NCI-H128 (cell line): Measurements from ENCODE around the gene ESF1.
"Not testable (repeated sequence)": the region's sequence is repeated elsewhere in the genome, so short reads cannot be mapped to it uniquely, and the experiment has no call there.

Experiments used
- DNase-seq: peaks from one replicate; lab custom pipeline; 2025; ENCODE audit not compliant: unreplicated experiment; lab: John Stamatoyannopoulos, UW

The ESF1 gene

DNA sequence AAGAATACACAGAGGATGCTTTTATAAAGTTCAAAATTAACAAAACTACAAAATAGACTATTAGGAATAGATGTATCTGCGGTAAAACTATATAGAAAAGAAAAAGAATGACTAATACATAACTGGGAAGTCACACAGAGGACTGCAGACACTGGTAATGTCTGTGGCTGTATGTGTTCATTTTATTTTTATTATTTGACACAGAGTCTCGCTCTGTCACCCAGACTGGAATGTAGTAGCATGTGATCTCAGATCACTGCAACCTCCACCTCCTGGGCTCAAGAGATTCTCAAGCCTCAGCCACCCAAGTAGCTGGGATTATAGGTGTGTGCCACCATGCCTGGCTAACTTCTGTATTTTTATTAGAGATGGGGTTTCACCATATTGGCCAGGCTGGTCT, 38.9 kb downstream of the ESF1 start:
- no peak for DNase-seq

- no peak for DNase-seq
Observed at GRCh38 chr20:13744352-13744751, 40.4 kb downstream of the ESF1 start.

- no peak for DNase-seq
Observed at GRCh38 chr20:13741879-13742278, 42.8 kb downstream of the ESF1 start.

DNA sequence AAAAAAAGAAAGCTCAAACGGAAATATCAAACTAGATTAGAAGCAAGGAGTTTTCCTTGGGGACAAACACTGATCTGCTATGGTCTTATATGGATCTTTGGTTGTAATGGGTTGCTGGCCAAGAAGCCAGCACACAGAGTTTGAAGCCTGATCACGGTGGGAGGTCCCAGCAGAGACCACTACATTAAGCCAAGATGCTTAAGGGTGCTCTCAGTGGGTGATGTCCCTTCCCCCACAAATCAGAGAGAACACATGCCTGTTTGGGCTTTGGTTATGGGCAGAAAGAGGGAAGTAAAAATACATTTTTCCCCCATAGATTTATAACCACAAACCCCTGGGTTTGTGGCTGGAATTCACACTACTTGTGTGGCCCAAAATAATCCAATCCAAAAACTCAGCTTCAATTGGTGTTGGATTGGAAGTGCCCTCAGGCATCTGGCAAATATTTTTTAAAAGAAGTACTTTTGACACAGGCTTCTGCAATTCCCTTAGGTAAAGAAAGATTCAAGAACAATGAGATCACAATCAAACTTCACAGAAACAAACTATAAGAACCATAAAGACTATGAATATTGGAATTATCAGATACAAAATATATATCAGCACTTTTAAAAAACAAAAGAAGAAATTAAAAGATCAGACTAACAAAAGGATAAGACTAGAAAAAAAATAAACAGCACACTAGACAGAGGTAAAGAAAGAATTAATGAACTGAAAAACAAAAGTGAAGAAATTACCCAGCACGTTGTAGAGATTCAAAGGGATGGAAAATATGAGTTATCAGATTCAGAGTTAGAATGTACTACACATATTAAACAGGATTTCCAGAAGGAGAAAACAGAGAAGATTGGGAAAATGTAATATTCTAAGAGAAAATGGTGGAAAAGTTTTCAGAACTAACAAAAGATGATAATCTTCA, 44.7 kb downstream of the ESF1 start:
- DNase-seq: no peak

DNA sequence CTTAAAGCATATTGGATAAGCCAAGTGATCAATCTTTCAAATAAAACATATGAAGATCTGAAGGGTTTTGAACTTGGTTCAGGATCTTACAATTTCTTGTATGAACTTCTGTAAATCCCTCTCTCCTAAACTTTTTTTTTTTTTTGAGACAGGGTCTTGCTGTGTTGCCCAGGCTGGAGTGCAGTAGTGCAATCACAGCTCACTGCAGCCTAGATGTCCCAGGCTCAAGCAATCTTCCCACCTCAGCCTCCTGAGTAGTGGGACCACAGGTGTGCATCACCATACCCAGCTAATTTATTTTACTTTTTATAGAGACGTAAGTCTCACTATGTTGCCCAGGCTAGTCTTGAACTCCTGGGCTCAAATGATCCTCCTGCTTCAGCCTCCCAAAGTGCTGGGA, 46.5 kb downstream of the ESF1 start:
- not testable (repeated sequence) for DNase-seq

DNA sequence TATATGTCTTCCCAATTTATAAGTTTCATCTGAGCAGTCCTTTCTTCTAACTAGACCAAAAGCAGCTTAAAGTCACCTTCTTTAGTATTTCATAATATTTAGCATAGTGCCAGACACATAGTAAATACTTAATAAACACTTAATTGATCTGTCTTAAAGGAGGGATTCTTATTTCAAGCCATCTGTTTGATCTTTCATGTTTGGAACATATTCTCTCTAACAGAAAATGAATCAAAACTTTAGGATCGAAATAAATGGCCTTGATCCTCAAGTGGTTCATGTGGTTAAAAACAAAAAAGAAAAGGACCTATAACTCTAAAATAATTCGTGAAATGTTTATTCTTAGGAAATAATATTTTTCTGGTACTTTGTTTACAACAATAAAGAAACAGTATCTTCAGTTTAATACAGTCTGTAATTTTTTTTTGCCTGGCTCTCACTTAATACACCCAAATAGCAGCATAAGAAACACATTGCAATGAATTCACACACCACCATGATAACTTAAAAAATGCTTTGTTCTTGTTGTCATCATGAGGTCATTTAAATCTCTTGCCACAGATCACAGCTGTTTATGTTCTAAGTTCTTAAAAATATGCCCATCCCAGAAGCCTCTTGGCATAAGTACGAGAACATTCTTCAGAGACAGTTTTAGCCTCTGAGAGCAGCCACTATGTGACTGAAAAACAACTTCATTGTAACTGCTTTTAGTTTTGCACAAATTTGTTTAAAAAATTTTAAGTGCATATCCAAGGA, 48.1 kb downstream of the ESF1 start:
- no peak for DNase-seq

- DNase-seq: no peak
Observed at GRCh38 chr20:13735826-13736225, 48.9 kb downstream of the ESF1 start.

DNA sequence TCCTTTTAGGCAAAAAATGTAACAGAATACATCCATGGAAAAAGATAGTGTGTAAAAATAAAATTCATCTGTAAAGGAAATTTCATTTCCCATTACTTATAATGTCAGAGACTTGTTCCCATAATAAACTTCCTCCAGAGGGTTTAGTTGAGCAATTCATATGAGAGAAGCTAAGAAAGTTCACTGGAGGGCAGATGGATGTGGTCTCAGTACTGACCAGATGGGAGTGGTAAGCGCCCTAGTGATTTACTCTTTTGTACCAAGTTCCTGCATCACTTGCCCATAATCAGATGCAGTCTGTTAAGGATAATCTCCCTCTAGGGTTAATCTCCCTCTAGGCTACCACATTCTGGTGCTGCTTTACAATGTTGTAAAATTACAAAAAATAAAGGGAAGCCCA, 61.7 kb downstream of the ESF1 start:
- no peak for DNase-seq

DNA sequence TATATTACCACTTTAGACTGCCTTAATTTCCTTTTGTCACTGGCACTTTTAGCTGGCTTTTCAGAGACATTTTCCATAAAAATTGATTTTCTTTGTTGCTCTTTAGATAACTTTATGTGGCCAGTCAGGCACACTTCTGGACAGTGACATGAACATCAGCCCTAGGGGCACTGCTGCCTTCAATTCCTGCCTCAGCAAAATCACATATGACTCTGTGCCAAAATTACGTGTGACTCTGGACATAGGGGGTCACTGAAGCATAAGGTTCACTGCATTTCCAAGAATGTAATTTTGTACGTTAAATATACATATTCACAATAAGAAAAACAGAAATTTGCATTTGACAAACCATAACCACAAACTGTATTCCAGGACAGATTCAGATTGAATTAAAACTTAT, 66.5 kb downstream of the ESF1 start:
- DNase-seq: no peak

GRCh38 chr20:13717631-13718044, 67.1 kb downstream of the ESF1 start:
- DNase-seq: no peak

DNA sequence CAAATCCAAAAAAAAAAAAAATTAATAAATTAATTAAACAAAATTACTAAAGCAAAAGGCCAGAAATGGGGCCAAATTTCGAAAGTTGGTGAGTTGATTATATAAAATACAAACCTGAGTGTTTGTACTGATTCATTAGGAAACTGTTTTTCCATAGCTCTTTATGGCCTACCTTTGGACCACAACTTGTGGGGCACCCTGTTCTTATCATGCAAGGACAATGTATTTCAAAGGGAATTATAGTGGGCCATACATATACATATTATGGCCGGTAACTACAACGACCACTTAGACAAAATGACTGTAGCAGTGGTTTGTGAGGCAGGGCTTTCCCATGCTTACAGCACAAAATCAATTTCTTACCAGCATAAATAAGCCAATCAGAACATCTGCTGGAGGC, 69.5 kb downstream of the ESF1 start:
- DNase-seq: no peak

DNA sequence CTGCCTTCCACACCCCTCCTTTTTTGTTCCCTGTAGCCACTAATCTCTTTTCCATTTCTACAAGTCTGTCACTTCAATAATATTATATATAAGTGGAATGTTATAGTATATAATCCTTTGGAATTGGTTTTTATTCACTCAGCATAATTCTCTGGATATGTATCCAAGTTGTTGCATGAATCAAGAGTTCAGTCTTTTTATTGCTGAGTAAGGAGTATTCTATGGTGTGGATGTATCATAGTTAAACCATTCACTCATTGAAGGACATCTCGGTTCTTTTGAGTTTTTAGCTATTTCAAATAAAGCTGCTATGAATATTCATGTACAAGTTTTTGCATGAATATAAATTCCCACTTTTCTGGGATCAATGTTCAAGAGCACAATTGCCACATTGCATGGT, 76.5 kb downstream of the ESF1 start:
- no peak for DNase-seq

GRCh38 chr20:13703265-13703664, 81.5 kb downstream of the ESF1 start:
- DNase-seq: no peak

- no peak for DNase-seq
Observed at GRCh38 chr20:13701486-13701885, 83.2 kb downstream of the ESF1 start.

DNA sequence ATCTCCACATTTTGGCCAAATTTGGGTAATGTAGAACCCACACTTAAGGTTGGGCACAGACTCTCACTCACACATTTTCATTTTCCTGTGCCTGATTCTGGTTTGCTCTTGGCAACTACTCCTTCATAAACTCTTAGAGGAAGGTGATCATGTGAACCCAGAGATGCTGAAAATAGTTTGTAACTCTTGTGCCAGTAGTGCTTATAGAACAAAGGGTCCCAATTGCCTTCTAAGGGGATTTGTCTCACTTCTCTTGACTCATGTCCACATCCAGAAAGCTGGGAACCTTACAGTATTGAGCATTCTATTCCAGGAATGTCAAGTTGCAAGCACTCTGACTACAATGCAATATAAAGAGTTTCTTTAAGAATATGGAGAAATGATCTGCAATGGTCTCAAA, 84.0 kb downstream of the ESF1 start:
- DNase-seq: no peak

GRCh38 chr20:13694420-13695150, 90.1 kb downstream of the ESF1 start:
- DNase-seq: no peak

DNA sequence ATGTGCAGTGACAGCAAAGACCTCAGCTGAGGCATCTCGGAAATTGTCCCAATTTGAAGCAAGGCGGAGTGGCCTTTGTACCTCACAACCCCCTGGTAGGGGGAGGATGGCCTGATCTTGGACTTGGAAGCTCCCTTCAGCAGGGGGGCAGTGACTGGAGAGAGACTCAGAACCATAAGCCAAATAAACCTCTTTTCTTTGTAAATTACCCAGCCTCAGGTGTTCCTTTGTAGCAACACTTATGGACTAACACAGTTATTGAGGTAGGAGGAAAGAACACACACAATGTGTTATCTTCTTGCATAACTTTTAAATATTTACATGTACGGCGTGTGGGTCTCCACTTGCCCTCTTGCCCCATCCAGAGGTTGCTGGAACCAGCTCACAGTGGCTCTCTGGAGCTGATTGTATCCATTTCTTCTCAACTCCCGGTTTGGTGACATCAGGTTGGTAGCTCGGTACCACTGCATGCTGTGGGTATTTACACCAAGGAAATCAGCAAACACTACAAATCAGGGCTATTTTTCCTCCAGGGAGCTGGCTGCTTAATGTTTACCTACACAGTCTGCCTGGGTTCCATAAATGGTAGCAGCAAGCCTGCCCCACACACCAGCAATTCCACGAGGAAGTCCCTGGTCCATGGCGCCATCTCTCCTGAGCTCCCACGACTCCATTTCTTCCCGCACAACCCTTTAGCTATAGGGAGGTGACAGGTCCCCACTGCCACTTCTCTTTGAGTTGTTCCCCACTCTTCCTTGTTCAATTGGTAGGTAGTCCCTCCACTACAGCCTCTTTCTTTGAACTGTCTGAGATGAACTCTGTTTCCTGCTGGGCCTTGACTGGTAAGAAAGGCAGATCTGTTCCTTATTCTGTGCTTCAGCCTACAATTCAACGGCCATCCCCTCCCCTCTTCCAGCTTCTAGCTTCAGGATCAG, 91.7 kb downstream of the ESF1 start:
- no peak for DNase-seq

GRCh38 chr20:13690943-13691342, 93.8 kb downstream of the ESF1 start:
- no peak for DNase-seq

DNA sequence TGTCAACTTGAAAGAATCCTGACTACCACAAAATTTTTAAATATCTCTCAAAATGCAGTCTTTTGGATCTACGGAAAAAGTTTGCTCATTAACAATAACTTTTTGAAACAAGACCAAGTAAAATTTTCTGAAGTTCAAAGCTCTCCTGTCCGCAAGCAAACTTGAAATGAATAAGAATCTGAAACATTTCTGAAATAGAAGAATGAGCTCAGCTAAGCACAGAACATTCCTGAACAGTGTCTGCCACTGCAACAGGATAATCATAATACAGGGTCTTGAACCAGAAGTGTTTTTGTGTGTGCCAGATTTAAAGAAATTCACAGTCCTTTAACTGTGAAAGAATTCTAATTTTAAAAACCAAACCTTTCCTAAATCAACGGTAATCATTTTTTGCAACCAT, 96.9 kb downstream of the ESF1 start:
- no peak for DNase-seq

DNA sequence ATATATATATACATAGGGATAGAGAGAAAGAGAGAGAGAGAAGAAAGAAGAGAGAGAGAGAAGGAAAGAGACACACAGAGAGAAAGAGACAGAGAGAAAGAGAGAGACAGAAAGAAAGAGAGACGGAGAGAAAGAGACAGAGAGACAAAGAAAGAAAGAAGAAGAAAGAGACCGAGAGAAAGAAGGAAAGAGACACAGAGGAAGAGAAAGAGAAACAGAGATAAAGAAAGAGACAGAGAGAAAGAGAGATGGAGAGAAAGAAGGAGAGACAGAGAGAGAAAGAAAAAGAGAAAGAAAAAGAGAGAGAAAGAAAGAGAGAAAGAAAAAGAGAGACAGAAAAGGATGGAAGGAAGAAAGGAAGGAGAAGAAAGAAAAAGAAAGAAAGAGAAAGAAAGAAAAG, 99.1 kb downstream of the ESF1 start:
- DNase-seq: no peak
